Umbilical cord (tissue), 1 donor: ENCODE data around the gene STAMBP. TPM values are rescaled to one million over a fixed set of nuclear protein-coding genes. Genes with fewer than 3 reads are reported as not detected.

Source experiments
- total RNA-seq: library from RNA; depleted of rRNA; stranded (reverse); fragments of >200 nt; gene quantifications from one replicate; pipeline ENCODE4 v1.2.3, GENCODE V29; 2014; ENCODE audit warnings: low replicate concordance; ENCODE audit not compliant: insufficient read depth

The STAMBP gene
- total RNA-seq, 1 donor from 2014 or later: 29.6 TPM

Other genes with a start within 250 kb of the STAMBP start
- not detected for gene NAT8, start 186.5 kb upstream of the STAMBP start, total RNA-seq
- 51.0 TPM for gene TPRKB, start 91.6 kb upstream of the STAMBP start, total RNA-seq
- 41.4 TPM for gene DUSP11, start 48.9 kb upstream of the STAMBP start, total RNA-seq
- gene C2orf78, start 44.8 kb upstream of the STAMBP start, total RNA-seq: 1.7 TPM
- gene ACTG2, start 64.0 kb downstream of the STAMBP start, total RNA-seq: 896 TPM
- 33.7 TPM for gene DGUOK, start 97.9 kb downstream of the STAMBP start, total RNA-seq
- gene TET3, start 155.9 kb downstream of the STAMBP start, total RNA-seq: 5.1 TPM